ENCODE measurements around the gene LMBR1L.
"Not testable (repeated sequence)": the region's sequence is repeated elsewhere in the genome, so short reads cannot be mapped to it uniquely, and the experiment has no call there.

Gene LMBR1L

DNA sequence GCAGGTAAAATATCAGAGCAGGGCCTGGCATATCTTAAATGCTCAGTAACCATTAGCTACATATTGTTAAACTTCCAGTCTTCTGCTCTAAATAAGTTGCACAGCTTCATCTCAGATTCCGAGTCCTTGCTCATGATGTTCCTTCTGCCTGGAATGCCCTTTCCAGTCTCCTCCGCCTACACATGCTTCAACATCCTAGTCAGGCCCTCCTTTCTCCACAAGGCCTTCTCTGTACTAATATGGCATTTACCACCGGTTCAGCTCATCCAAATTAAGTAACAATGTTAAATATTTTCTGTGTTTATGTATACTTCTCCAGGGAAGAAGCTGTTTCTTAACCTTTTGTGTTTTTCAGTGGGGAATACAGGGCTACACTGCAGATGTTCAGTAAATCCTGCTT, 24.5 kb downstream of the LMBR1L start:
- no peak for DNase-seq (ENCODE audit: low spot score)

DNA sequence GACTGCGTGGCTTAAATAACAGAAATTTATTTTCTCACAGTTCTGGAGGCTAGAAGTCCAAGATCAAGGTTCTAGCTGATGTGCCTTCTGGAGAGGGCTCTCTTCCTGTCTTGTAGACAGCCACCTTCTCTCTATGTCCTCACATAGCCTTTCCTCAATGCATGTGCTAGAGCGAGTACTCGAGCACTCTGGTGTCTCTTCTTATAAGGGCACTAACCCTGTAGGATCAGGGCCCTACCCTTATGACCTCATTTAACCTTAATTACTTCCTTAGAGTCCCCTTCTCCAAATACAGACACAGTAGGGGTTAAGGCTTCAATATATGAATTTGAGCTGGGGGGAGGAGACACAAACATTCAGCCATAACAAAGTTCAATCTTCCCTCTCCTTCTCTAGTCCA, 26.2 kb downstream of the LMBR1L start:
- no peak for DNase-seq (ENCODE audit: low spot score)

DNA sequence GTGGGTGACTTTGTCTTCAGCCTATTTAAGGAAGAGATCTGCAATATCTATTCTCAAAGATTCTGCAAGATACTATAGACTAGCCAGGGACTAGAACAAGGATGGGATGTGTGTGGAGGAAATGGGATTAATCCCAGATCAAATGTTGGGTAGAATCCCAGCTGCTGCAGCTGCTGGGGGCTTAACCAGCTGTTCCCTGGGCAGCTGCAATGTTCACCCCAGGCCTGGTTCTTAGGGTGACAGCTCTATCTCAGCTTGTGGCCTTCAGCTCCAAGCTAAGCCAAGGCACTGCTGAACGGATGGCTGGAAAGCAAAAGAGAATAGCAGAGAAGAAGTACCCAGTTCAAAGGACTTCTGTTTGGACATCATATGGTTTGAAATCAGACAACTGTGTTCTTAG, 30.9 kb downstream of the LMBR1L start:
- DNase-seq (ENCODE audit: low spot score), result no peak

DNA sequence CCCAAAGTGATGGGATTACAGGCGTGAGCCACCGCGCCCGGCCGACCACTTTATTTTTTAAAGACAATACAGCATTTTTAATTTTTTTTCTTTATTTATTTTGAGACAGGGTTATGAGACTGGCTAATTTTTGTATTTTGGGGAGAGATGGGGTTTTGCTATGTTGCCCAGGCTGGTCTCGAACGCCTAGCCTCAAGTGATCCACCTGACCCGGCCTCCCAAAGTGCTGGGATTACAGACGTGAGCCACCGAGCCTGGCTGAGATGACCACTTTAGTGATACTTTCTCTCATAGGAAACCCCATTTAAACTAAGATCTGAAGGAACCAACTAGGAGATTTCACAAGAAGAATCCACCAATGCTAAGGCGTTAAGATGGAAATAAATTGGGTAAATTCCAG, 39.7 kb downstream of the LMBR1L start:
- no peak for DNase-seq (ENCODE audit: low spot score)

DNA sequence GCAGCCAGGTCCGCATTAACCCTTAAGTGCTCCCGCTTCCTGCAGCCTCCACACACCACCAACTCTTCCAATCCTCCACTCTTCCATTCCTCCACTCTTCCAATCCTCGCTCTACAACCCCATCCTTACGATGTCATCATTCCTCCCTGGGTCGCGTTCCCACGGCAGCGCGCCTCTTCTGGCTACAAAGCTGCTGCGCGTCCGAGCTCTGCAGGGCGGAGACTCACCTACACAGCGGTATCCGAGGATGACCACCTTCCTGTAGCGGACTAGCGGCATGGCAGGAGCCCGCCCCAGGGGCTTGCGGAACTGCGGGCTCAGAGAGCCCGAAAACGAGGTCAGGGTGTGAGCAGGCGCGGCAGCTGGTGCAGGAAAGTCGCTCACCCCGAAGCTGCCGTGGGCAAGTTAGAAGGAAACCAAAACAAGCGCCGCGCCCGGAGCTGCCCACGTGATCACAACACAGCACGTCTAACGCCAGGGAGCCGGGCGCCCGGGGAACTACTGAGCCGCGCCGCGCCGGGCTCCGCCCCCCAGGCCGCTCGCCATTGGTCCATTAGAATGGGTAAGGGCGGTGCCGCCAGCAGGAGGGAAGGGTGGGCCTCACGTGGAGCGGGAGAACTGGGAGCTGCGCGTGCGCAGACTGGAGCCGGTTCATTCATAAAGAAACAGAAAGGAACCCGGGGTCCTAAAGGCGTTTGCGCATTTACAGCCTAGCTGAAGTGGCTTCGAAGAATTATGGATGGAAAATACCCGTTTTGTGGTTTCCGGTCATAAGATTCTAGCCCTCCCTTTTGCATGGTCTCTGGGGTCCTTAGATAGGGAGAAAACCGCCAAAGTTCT, 40.9 kb downstream of the LMBR1L start, which contains the start of gene RHEBL1:
RHEBL1 (minus strand) TSS at position 473 of the 840 bp plus-strand sequence; CDS start at position 279, 194 bp downstream.
- peak; percentile 96 for DNase-seq (ENCODE audit: low spot score)

DNA sequence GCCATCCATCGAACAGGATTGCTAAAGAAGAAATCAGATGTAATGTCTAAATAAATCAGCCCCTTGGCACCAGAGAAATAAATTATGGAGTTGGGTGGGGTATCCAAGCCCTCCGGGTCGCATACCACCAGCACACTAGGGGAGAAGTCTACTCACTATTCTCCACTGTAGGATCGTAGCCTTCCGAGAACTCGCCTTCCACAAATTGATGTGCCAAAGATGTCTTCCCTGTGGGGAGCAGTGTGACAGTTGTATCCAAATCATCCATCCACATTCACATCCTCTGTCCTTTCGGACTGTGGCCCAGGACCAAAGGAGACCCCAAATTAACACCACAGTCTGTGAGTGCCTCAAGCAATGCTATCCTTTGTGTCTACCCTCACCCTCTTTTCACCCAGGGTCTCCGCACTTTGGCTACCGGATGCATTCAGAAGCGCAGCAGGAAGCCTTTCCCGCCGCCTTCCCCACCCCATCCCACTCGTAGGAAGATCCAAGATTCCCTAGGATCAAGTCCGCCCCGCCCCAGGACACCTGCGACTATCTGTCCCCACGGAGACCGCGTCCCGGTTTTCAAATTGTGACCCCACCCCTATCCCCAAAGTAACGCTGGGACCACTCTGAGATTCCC, 41.7 kb downstream of the LMBR1L start:
- no peak for DNase-seq (ENCODE audit: low spot score)

DNA sequence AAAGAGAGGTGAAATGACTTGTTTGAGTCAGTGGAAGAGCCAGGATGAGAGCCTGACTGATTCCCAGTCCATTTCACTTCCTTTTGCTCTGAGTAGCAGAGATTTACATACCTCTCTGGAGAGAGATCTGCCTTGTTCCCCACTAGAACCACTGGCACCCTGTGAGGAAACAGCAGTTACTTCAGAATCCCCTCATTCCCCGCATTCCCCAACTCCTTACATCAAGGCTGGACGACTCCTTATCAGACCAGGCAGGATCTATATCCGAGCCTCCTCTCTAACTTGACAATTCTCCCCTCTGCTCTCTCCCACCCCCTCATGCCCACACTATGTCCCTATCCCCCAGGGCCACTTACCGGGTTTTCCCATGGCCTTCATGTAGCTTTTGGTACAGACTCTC, 44.5 kb downstream of the LMBR1L start:
- DNase-seq (ENCODE audit: low spot score), result no peak

DNA sequence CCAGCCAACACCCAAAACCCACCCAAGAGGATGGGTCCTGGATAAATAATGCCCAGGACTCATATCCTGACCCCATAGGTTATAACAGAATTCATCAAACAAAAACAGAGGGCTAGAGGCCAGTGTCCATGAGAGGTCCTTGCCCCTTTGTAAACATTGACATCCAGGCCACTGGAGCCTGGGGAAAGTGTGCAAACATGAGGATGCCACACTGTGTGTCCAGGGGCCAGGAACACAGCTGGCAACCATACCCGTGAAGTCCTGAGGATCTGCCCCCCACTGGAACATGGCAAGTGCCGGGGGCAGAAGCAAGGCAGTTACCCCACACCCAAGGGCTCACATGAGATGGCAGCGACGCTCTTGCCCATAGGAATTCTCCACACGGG, 45.9 kb downstream of the LMBR1L start:
- DNase-seq (ENCODE audit: low spot score), result no peak

DNA sequence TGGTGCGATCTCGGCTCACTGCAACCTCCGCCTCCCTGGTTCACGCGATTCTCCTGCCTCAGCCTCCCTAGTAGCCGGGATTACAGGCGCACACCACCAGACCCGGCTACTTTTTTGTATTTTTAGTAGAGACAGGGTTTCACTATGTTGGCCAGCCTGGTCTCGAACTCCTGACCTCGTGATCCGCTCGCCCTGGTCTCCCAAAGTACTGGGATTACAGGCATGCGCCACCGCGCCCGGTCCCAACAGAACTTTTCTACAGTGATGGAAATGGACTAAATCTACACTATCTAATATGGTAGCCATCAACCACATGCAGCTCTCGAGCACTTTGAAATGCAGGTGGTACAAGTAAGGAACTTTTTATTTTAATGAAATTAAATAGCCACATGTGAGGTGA, 48.7 kb downstream of the LMBR1L start:
- DNase-seq (ENCODE audit: low spot score), result not testable (repeated sequence)

DNA sequence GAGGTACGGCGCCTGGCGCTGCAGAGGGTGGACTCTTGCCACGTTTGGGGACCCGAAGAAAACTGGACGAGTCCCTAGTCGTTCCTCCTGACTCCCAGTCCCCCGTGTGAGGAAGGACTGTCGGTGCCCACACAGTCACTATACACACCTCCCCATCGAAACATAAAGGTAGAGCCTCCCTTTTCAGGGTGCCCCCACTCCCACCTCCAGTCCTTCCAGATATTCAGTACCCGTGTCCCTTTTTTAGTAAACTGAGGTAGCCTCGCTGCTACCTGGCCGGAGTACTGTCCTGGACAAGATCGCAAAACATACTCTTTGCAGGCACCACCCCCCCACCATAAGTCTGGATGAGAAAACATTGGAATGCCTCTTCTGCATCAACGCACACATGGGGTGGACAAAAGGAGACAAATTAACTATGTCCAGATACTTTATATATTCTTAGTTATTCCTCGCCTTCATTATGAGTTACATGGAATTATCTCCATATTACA, 49.4 kb downstream of the LMBR1L start:
- DNase-seq (ENCODE audit: low spot score), result no peak

DNA sequence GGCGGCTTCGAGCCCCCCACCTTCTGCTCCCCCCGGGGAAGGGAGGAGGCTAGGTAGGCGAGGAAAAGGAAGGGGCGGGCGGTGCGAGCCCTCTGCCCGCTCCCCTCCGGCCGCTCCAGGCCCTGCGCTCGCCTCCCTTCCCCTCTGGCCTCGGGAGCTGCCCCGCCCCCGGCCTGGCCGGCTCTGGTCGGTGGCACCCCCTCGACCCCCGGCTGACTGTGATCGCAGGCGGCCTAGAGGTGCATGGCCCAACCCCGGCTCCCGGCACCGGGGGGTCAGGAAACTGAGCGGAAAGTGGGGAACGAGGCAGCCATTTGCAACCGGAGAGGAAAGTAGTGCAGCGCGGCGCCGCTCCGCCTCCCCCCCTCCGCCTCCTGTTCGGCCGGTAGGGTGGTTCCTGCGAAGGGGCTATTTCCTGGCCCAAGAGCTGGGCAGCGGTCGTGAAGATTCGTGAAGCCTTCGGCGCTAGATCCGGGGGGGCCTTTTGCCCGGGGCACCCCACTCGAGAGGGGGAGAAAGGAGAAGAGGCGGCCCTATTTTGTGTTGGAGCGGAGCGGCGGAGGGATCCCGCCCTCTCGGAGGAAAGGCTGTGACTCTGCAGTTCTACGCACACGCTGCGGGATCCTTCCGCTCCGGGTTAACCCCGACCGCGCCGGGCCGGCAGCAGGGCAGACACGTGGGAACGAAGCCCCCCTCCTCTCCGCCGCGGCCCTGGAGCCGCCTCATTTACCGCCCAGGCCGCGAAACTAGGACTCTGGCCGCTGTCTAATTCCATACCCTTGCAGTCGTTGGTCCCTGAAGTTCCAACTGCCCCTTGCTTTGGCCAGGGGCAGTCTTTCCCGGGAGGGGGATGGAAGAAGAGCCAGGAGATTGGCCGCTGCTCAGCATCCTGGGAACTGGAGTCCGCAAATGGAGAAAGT, 50.1 kb downstream of the LMBR1L start, which contains the start of gene KMT2D:
KMT2D (minus strand) TSS at position 558 of the 920 bp plus-strand sequence. CDS start 5,470 bp downstream, outside the sequence.
- peak; percentile 99 for DNase-seq (ENCODE audit: low spot score)

DNA sequence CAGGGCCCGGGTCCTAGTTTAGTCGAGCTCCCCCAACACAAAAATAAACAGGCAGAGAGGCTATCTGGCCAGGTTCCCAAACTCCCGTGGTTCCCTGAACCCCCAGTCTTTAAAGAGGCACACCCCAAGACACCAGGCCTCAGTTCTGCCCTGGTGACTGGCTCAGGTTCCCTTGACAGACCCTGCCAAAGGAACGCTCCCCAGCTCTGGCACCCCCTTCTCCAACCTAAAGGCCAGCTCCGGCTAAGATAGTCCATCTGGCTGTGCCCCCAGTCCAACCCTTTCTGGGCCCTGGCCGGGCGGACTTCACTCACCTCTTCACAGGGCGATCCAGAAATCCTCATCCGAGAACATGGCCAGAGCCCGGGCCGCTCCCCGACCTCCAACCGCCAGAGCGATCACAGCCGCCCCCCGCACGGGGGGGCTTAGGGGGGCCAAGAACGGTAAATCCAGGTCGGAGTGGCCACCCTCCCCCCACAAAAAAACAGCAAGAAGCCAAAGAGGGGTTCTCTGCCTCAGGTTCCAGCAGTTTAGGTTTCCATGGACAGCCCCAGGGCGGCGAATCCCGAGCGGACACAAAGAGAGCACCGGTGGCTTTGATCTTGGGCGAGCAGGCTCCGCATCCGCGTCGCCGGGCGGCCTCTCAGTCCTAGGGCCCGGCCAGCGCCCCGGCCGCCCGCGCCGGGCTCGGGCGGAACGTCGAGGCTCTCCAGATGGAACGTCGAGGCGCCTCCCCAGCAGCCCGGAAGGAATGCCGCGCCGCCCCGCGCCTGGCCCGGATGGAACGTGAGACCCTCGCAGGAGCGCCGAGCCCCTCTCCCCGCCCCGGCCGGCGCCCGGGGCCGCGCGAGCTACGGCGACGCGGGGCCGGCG, 51.1 kb downstream of the LMBR1L start:
- DNase-seq (ENCODE audit: low spot score), result peak; percentile 86

DNA sequence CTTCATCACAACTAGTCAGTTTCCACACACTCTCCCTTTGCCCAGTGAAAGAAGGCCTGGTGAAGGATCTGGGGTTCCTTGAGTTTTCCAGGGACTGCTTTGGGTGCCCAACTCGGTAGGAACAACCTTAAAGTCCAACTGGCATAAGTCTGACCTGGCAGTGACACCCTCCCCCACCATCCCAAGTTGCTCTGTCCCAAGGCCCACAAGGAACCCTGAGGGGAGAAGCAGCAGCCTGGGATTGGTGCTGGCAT, 51.7 kb downstream of the LMBR1L start:
- DNase-seq (ENCODE audit: low spot score), result no peak

DNA sequence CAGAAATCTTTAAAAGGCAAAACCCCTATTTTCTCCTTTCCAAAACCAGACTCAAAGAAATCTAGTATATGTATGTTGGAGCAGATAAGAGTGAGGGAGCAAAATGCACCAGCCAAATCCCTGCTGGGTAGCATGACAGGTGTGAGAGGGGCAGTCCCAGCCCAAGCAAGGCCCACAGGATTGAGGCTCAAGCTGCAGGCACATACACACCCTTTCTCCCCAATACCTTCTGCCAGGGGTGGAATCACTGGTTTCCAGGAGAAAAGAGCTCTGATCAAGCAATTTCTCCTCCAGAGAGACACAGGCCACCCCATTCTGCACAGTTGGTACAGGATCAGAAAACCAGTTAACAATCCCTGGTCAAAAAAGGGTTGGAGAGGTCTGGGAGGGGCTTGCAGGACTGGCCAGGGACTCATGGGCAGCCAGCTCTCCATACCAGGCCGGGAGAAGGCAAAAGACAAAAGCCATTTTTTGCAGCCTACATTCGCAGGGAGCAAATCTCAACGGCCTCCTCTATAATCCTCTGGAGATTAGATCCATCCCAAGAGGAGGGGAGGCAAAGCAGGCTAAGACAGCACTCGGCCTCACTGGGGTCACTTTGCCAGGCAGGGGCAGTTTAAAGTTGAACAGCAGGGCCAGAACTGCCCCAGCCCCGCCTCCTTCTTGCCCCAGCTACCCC, 52.1 kb downstream of the LMBR1L start:
- DNase-seq (ENCODE audit: low spot score), result no peak

DNA sequence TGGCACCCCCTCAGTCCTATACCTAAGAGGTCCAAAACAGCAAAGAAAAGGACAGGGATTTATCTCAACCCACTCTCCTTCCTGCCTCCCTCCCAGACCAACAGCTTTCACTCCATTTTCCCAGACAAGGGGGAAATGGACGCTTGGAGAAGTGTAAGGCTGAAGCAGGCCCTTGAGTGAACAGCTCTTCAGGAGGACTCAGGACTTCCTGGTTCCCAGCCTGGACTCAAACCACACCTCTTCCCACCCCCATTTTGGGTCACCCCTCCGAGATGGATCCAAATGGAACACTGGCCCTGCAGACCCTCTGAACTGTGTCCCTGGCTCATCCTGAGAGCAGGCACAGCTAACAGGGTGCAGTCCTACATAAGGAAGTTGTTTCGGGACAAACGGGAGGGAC, 52.8 kb downstream of the LMBR1L start:
- no peak for DNase-seq (ENCODE audit: low spot score)

DNA sequence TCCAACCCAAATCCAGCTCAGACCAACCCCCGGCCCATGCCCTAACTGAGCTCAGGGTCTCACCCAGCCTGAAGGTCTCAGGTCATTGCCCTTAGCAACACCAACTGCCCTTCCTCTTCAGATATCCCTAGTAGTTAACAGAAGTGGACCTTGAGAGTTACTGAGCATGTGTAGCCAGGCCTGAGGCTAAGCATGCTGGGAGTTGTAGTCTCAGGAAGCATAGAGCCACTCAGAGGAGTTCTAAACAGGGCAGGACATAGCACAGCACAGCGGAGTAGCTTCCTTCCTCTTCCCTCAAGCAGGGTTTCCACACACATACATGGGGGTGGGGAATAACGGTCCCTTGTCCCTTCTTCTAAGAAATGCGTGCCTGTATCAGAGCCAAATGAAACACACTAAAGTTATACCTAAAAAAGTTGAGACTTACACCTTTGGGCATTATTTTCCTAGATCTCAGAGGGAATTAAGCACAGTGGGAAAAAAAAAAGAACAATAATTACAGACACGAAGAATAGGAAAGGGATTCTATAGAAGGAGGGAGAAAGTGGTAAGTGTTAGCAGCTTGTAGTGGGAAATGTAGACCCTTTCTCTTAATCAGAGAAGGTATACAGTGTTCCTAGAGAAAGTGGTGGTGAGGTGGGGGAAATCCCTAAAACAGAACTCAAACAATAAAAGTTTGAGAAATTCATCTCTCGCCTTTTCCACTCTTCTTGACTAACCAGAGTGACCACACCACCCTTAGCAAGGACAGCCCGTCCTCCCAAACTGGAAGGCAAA, 54.5 kb downstream of the LMBR1L start:
- DNase-seq (ENCODE audit: low spot score), result peak; percentile 79

DNA sequence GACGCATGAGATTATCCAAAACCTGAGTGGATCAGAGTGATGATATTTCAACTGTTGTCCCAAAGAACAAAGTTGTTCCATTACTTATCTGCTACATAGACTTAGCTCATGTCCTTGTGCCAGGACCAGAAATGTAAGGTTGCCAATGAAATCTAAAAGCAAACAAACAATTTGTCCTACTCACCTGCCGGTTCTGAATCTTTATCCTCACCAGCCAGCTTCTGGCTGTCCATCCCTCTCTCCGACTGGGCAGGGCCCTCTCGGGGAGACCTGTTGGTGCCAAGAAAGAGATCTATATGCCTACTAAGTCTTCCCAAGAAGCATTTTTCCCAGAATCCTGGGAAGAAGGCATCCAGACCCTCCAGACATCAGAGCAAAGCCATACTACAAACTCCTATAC, 55.6 kb downstream of the LMBR1L start:
- DNase-seq (ENCODE audit: low spot score), result no peak

DNA sequence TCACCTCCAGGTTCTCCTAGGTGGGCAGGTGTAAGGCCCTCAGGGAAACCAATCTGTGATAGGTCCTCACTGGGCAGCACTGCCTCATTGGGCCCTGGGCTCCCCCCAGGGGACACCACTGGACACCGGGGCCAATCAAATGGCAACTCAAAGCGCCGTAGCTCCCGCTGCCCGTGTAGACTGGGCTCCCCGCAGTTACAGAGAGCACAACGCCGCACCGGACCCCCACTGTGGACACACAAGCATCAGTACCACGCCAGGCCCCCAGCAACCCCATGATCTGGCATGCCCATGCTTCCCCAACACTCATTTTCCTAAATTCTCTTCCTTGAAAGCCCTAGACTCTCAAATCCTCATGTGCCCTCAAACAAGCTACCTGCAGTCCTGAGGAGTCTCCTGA, 56.1 kb downstream of the LMBR1L start:
- DNase-seq (ENCODE audit: low spot score), result no peak

DNA sequence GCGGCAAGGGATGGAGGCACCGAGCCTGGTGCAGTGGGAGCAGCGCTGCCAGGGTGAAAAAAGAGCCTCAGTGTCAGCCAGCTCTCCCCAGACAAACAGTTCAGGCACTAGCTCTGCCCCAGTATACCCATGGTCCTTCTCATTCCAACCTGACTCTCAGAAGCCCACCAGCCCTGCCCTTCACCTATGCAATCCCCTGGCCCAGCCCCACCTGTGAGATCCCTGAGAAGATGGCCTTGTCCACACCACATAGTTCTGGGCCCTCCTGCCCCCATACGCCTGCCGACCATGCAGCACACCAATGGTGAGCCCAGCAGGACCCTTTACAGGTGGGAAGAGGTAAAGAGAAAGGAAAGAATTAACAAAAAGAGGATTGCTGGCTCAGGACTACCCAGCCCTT, 56.6 kb downstream of the LMBR1L start:
- peak; percentile 10 for DNase-seq (ENCODE audit: low spot score)

Data from iPS-NIHi11 (cell line).